ENCODE data around the gene DLX1. TPM values are rescaled to one million over a fixed set of nuclear protein-coding genes. Genes with fewer than 3 reads are reported as not detected.

DLX1 gene
- total RNA-seq, 4 donors from 2014 or later, result not detected

DNA sequence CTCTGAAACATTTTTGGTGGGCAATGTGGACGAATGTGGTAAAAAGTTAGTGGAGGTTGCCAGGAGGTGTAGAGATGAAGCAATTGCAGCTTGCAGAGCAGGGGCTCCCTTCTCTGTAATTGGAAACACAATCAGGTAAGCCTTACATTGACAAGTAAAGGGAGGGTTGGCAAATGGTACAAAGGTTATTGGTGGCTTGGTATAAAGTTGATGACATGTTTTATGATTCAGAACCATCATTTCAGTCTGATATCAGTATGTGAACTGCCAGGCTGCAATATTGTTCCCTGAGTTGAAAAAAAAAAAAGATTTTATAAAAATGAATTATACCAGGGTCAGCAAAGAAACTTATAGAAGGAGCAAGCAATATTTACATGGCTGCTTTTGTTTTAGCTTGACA, 14.4 kb upstream of the DLX1 start:
- no peak for TF ChIP-seq POLR2A (IDR thresholded peaks at IDR 0.05)
- TF ChIP-seq, protein P1, sequence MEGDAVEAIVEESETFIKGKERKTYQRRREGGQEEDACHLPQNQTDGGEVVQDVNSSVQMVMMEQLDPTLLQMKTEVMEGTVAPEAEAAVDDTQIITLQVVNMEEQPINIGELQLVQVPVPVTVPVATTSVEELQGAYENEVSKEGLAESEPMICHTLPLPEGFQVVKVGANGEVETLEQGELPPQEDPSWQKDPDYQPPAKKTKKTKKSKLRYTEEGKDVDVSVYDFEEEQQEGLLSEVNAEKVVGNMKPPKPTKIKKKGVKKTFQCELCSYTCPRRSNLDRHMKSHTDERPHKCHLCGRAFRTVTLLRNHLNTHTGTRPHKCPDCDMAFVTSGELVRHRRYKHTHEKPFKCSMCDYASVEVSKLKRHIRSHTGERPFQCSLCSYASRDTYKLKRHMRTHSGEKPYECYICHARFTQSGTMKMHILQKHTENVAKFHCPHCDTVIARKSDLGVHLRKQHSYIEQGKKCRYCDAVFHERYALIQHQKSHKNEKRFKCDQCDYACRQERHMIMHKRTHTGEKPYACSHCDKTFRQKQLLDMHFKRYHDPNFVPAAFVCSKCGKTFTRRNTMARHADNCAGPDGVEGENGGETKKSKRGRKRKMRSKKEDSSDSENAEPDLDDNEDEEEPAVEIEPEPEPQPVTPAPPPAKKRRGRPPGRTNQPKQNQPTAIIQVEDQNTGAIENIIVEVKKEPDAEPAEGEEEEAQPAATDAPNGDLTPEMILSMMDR (IDR thresholded peaks at IDR 0.05), result no peak
- Histone ChIP-seq H3K4me3 (no peak overlapping the region), H3K36me3 (no peaks in the 10 kb centered on the region), H3K27me3 (no peaks in the 10 kb centered on the region), H3K27ac (no peak overlapping the region), H3K4me1 (no peaks in the 10 kb centered on the region), H3K9me3 (no peaks in the 10 kb centered on the region)
- DNase-seq, result no peak

DNA sequence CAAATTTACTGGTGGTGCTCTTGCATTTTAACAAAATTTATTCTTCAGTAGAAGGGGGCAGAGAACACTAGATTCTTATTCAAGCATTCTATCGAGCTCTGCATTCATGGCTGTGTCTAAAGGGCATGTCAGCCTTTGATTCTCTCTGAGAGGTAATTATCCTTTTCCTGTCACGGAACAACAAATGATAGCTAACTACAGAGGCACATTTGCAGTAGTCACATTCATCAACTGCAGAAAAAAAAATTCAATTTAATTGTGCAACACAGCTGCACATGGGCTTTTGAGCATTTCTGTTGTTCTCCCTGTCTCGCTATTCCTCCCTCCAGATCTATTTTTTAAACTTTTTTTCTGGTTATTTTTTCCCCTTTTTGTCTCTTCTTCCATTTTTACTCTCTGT, 13.0 kb upstream of the DLX1 start:
- Histone ChIP-seq H3K36me3 (no peaks in the 10 kb centered on the region), H3K4me3 (no peak overlapping the region), H3K4me1 (no peaks in the 10 kb centered on the region), H3K9me3 (no peaks in the 10 kb centered on the region), H3K27ac (no peak overlapping the region), H3K27me3 (no peaks in the 10 kb centered on the region)
- DNase-seq, result no peak
- no peak for TF ChIP-seq POLR2A (IDR thresholded peaks at IDR 0.05)
- TF ChIP-seq, protein P1 (IDR thresholded peaks at IDR 0.05), result no peak

DNA sequence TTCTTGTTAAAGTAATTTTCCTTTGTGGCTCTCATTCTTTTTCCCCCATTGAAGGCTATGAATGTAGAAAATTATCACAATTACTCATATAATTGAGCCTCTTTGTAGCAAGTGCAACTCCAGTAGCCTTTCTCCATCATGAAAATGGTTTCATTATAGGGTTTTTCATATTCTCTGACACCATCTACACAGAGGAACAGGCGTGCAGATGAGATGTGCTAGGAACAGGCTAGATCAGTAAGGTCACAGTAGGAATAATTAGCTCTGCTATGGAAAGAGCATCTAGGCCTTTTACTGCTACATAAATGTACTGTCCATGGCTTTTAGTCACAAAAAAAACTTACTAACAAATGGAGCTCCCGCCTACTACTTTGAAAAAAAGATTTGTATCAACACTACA, 12.6 kb upstream of the DLX1 start:
- TF ChIP-seq, protein P1 (IDR thresholded peaks at IDR 0.05), result no peak
- TF ChIP-seq POLR2A (IDR thresholded peaks at IDR 0.05), result no peak
- no peak for DNase-seq

DNA sequence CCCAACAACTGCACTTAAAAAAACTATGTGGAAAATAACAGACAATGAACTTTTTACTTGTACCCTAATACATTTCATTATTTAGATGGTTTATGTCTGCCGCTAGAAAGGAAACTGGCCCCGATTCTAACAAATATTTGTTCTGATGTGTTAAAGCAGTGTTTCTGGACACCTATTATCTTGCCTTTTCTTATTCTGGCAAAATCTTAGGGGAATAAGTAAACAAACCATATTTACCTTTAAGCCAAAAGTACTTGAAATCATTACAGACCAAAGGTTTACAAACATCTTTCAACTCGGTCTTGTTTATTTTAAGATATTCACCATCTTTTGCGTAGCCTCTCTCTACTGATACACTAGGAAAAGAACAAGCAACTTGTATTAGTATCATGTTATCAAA, 11.8 kb upstream of the DLX1 start:
- Histone ChIP-seq H3K9me3 (no peaks in the 10 kb centered on the region), H3K27me3 (no peaks in the 10 kb centered on the region), H3K36me3 (no peaks in the 10 kb centered on the region), H3K27ac (no peak overlapping the region), H3K4me3 (no peak overlapping the region), H3K4me1 (no peaks in the 10 kb centered on the region)
- TF ChIP-seq, protein P1 (IDR thresholded peaks at IDR 0.05), result no peak
- TF ChIP-seq POLR2A (IDR thresholded peaks at IDR 0.05), result no peak
- no peak for DNase-seq

More for the DNA sequence above, 12.6 kb upstream of the DLX1 start:
- no peaks in the 10 kb centered on the region for H3K9me3 ChIP-seq
- H3K4me1 ChIP-seq, result no peaks in the 10 kb centered on the region
- H3K36me3 ChIP-seq, result no peaks in the 10 kb centered on the region
- no peaks in the 10 kb centered on the region for H3K27me3 ChIP-seq
- no peak overlapping the region for H3K4me3 ChIP-seq
- no peak overlapping the region for H3K27ac ChIP-seq

DNA sequence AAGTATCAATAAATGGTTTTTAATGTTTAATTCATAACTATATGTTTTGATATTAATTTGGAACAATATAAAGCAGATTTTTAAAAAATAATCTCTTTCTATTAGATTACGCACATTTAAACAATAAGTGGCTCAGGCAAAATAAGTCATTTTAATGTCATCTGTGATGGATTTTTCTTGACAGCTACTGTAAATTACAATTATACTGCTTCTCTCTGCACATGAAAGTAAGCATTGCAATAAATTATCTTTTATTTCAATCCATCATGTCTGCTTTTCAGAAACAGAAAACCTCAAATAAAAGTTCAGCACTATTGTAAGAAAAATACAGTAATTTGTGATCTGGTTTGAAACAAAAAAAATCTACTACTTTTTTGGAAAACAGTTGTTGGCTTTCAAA, 11.1 kb upstream of the DLX1 start:
- no peak for TF ChIP-seq POLR2A (IDR thresholded peaks at IDR 0.05)
- TF ChIP-seq, protein P1 (IDR thresholded peaks at IDR 0.05), result no peak
- H3K4me3 ChIP-seq, result no peak overlapping the region
- no peak for DNase-seq
- H3K27me3 ChIP-seq, result no peaks in the 10 kb centered on the region
- no peaks in the 10 kb centered on the region for H3K36me3 ChIP-seq
- H3K9me3 ChIP-seq, result no peaks in the 10 kb centered on the region
- H3K4me1 ChIP-seq, result no peaks in the 10 kb centered on the region
- H3K27ac ChIP-seq, result no peak overlapping the region

DNA sequence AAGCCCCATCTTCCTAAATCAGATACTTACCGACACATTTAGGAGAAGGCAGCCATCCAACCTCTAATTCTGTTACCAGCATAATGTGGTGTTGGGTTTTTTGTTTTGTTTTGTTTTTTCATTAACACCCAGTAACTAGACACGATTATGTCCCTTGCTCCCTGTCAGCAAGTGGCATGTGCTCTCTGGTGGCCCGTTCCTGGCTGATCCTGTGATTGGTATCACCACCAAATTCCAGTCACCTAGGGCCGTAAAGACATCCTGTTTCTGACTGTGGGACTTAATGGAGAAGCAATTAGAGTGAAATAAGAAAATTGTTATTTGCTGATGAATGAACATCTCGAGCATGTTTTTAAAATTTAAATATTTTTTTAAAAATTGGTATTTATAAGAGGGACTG, 5.9 kb upstream of the DLX1 start:
- no peak overlapping the region for H3K4me3 ChIP-seq
- DNase-seq, result no peak
- peaks cover 0 to 12% (median 3%) of the 10 kb centered on the region in 4 donors for H3K4me1 ChIP-seq
- H3K27me3 ChIP-seq, result peaks cover 4 to 38% of the 10 kb centered on the region in 2 donors
- H3K27ac ChIP-seq, result no peak overlapping the region
- TF ChIP-seq, protein P1 (IDR thresholded peaks at IDR 0.05), result no peak
- TF ChIP-seq POLR2A (IDR thresholded peaks at IDR 0.05), result no peak
- H3K9me3 ChIP-seq, result no peaks in the 10 kb centered on the region
- H3K36me3 ChIP-seq, result no peaks in the 10 kb centered on the region

Measured in Peyer's patch (tissue), 4 donors.